CD4-positive, alpha-beta T cell treated with Interferon alpha-2 for 1 hour (primary cell): Measurements from ENCODE around the gene PDIA5.

Experiments
- DNase-seq, 2 donors: peaks; one replicate each; pipeline ENCODE4 v3.0.0-alpha.2; 2020 to 2022

Gene PDIA5

DNA sequence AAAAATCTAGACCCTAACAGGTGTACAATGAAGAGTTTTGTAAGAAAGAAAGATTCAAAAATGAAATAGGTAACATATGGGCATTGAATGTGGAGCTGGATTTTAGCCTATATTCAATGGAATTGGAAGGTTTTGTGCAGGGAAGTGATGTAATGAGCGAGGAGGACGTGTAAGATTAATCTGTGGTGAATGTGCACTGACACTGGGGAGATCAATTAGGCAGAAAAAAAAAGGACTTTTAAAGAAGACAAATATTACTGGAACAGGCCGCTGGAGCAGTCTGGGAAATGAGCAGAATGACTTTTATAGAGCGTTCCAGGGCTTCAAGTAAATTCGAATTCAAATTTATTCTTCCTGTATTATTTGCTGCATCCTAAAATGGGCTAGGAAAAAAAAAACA is 55.2 kb downstream of the PDIA5 start:
- DNase-seq: no peak

GRCh38 chr3:123122525-123123315 is 55.9 kb downstream of the PDIA5 start:
- no peak for DNase-seq

GRCh38 chr3:123123716-123124616 is 57.1 kb downstream of the PDIA5 start:
- no peak for DNase-seq

DNA sequence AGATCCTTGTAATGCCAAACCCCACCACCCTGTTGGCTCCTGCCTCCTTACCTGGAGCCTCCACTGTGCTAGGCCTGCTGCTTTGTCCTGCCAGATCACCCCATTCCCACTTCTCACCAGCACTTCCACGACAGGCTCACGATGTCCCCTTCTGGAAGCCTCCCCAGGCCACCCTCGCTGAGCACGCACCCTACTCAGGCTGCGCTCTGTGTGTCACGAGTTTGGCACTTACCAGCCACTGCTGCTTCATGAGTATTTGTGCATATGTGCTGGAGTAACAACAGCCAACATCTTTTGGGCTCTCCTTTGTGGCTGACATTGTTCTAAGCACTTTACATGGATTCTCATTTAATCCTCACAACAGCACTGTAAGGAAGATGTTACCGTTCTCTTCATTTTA is 58.1 kb downstream of the PDIA5 start:
- no peak for DNase-seq

DNA sequence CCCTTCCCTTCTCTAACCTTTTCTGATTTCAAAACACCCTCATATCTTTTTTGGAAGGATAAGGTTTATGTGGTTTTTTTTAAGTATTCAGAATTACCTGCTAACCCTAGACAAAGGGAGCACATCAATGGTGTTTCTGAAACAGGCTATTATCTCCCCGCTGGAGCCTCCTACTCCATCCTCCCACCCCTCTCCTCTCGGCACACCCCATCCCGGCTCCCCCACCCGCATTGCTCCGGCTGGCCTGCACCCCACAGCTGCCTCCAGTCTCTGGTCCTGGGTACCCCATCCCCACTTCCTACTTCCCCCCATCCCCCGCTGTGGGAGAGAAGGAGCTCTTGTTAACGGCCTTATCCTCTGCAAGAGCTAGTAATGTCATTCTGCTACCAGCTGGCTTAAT is 59.2 kb downstream of the PDIA5 start:
- no peak for DNase-seq

- no peak for DNase-seq
These were observed 59.8 kb downstream of the PDIA5 start for GRCh38 chr3:123126653-123127052.

- DNase-seq: no peak
These were observed 62.3 kb downstream of the PDIA5 start for GRCh38 chr3:123129092-123129491.

GRCh38 chr3:123129532-123129931 is 62.7 kb downstream of the PDIA5 start:
- no peak for DNase-seq

GRCh38 chr3:123130079-123130750 is 63.4 kb downstream of the PDIA5 start:
- no peak for DNase-seq

GRCh38 chr3:123134671-123135070 is 67.8 kb downstream of the PDIA5 start:
- DNase-seq: no peak

DNA sequence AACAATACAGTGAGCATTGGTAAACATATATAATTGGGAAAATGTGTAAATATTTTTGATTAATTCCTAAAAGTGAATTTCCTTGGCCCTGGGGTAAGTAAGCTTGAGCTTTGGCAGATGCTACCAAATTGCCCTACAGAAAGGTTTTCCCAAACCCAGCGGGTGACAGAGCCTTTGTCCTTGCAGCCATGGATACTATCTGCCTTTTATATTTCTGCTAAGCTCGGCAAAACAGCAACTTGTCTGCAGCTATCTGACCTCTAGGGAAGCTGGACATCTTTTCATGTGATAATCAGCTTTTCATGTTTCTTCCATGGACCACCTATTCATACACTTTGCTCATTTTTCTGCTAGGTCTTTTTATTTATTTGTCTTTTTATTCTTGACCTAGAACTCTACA is 70.2 kb downstream of the PDIA5 start:
- DNase-seq: no peak

- no peak for DNase-seq
These were observed 72.1 kb downstream of the PDIA5 start for GRCh38 chr3:123138839-123139444.

DNA sequence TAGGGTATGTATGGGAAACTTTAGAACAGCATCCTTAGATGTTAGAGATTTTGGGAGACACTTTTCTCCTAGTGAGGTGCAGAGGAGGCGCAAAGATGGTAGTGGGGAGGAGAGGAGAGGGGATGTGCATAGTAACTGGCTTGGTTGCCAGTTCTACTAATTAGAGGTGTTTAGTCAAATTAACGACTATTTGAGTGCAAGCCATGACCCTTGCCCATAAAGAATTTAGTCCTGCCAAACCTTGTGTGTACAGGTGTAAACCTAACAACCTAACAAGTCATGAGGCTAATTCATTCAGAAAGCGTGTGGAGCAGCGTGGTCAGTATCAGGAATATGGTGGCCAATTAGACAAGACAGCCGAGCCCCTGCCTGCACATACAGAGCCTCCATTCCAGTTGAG is 72.7 kb downstream of the PDIA5 start:
- DNase-seq: no peak

- no peak for DNase-seq
These were observed 73.7 kb downstream of the PDIA5 start for GRCh38 chr3:123140550-123140949.

GRCh38 chr3:123141276-123141675 is 74.5 kb downstream of the PDIA5 start:
- DNase-seq: no peak

DNA sequence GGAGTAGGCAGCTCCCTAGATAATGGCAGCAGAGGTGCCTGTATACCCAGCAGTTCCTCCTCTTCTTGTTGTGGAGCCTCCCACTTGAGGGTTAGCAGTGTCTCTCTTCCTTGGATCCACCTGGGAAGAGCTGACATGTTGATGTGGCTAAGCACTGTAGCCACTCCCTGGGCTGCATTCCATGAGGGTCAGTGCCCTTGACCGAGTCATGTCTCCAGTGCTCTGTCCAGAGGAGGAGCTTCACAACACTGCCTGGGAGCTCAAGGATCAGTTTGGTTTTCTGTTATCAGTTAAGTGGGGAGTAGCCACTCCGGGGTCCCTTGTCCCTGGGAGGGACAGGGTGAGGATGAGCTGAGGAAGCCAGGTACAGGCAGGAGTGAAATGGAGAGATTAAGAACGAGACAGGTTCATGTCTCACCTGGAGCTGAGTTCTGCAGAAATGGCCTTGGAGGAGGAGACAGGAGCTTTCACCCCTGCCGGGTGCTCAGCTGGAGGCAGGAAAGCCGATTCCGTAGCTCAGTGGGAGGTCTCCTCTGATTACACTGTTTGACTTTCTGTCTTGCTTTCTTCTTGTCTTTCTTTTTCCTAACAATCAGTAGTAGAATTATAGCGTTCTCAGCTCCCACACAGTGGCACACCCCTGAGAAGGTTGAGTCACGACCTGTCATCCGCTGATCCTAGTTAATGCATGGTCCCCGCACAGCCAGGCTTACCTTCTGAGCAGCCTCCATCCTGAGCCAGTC is 77.0 kb downstream of the PDIA5 start:
- no peak for DNase-seq

GRCh38 chr3:123147754-123148535 is 81.1 kb downstream of the PDIA5 start:
- DNase-seq: no peak

DNA sequence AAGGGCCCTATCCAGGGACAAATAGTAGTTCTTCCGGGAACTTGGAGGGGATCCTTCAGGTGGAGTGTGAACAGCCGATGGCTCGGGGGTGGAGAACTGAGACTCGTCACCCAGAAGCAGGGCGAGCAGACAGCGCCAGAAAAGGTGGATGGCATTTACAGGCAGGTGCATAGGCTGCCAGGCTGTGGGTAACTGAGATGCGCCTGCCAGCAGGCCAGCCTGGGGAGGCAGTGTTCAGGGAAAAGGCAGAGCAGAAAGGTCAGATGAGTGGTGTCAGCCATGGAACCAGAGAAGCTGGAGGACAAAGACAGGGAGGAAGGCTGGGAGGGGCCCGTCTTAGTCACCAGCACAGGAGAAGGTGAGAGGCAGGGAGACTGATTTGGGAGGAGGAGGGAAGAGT is 81.9 kb downstream of the PDIA5 start:
- no peak for DNase-seq

DNA sequence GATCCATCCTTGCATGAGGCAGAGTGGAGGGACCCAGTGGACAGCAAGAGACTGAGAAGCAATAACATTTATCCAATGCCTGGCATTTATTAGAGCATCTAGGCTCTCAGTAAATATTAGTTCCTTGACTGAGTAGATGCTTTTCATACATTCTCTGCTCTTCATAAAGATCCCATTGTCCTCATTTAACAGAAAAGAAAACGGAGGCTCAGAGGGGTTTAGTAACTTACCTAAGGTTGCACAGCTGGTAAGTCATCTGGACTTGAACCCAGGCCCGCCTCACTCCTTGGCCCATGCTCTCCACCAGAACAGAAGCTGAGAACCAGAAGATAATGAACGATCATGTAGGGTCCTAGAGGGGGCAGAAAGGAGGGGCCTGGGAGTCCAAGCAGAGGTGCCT is 82.7 kb downstream of the PDIA5 start:
- DNase-seq: no peak

DNA sequence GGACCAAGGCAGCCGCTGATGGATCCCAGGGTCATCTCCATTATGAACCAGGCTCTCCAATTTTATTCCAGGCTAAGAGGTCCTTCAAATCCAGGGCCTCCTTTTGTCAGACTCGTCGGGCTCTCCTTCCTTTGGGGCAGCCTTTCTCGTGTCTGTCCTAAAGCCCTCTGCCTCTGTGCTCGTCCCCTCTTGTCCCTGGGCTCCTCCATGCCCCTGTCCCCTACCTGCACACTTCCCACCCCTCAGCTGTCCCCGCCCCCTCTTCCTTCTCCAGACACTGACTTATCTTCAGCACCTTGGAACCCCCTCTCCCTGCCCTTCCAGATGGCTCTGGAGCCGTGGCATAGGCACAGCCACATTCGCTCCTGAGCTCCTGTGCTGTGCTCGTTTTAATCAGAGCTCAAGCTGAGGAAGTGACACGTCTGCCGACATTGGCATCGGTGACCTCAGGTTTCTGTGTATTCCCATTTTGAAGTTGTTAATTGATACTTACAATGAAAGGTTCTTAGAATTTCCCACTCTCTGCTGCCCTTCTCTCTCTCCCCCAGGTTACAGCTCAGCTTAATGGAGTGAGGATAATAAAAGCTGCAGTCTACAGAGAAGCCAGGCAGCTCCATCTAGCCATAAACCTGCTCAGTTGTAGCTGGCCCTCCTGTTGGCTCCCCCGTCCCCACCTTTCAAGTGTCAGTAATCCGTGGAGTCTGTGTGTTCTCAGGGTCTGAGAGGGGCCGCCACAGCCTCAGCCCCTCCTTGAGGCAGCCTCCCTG is 83.8 kb downstream of the PDIA5 start:
- no peak for DNase-seq

DNA sequence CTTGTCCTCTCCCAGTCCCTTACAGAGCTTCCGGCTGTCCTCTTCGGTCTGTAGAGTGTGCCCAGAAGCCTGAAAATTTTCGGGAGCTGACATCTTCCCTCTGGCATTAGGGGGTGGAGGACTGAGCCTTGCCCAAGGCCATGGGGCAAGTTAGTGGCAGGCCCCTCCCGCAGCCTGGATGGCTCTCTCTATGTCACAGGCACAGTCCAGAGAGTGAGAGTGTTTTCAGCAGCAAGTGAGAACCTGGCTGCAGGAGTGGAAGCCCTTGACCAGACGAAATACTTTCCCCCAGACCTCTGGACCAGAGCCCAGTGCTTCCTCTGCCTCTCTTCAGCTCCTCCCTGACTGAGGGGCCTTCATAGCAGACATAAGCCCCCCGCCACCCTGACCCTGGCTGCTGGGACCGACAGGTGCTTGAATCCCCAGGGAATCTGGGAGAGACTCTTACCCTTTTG is 84.5 kb downstream of the PDIA5 start:
- no peak for DNase-seq
